GM21360 (cell line): ENCODE measurements around the gene ASB6.
A peak's percentile ranks its signal among the peaks of the same experiment; 100 is the strongest.
"Not testable (repeated sequence)": the region's sequence is repeated elsewhere in the genome, so short reads cannot be mapped to it uniquely, and the experiment has no call there.

Experiments
- ATAC-seq: cut with Tn5 transposase; IDR thresholded peaks from one replicate; pipeline ENCODE4 v1.9.1; 2021; ENCODE audit warnings: mild to moderate bottlenecking, moderate library complexity; ENCODE audit not compliant: unreplicated experiment

Gene ASB6

DNA sequence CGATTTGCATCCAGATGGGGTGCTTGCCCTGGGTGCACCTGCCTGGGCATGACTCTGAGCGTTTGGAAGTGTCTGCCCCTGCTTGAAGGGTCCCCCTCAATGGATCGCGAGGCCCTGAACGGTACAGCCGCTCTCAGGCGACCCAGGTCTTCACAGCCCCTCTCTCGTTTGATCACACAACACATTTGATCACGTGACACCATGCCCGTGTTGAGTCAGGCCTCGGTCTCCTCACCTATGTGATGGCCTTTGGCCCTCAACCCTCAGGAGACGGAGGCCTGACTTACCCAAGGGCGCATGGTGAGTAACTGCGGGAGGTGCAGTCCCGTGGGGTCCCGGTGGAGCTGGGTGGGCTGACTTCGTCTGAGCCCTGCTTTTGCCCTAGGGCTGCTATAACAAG is 3.0 kb upstream of the ASB6 start:
- ATAC-seq, result no peak

GRCh38 chr9:129644365-129644764 is 2.4 kb upstream of the ASB6 start:
- no peak for ATAC-seq

- ATAC-seq, result no peak
Observed at GRCh38 chr9:129643706-129644105, 1.8 kb upstream of the ASB6 start.

- ATAC-seq, result peak; percentile 23
Observed at GRCh38 chr9:129640871-129641749, 841 bp downstream of the ASB6 start.

- no peak for ATAC-seq
Observed at GRCh38 chr9:129640086-129640870, 1.7 kb downstream of the ASB6 start.

DNA sequence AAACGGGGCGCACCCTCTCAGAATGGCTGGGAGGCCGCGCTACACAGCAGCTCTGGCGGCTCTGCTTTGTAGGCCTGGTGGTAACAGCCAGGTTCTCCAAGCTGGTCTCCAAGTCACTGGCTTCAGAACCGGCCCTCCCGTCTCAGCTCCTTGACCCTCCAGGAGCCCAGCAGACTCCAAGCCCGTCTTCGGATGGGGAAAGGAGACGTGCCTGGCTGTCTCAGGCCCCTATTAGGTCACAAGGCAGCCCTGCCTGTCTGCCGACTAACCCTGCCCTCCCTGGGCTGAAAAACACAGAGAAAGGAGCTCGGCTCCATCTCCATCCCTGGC is 2.2 kb downstream of the ASB6 start:
- no peak for ATAC-seq

DNA sequence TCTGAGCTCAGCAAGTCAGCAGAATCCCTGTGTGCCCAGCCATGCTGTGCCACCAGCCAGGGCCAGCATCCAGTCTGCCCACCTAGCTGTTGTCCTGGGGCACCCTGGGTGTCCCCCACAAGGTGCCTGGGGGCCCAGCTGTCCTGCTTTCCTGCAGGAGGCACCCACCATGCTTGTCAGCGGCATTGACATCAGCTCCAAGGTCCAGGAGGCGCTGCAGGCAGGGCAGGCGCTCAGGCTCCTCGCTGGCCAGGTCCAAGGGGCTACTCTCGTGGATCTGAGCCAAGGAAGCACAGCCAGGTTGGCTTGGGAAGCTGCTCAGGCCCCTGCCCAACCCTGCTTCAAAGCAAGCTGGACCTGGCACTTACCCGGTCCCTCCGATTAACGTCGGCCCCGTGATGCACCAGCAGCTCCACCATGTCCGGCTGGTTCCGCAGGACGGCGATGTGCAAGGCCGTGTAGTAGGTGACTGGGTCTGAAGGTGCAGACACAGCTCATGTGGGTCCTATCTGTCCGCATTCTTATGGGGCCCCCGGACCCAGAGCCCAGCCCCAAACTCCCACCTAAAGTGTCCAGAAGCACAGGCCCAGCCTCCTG is 2.8 kb downstream of the ASB6 start:
- no peak for ATAC-seq

- ATAC-seq, result no peak
Observed at GRCh38 chr9:129637673-129638439, 4.1 kb downstream of the ASB6 start.

GRCh38 chr9:129637102-129637501 is 4.8 kb downstream of the ASB6 start:
- ATAC-seq, result no peak

DNA sequence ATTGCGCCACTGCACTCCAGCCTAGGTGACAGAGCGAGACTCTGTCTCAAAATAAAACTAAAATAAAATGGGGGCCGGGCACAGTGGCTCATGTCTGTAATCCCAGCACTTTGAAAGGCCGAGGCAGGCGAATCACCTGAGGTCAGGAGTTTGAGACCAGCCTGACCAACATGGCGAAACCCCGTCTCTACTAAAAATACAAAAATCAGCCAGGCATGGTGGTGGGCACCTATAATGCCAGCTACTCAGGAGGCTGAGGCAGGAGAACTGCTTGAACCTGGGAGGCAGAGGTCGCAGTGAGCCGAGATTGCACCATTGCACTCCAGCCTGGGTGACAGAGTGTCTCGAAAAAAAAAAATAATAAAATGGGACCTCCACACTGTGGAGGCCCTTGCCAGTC is 5.6 kb downstream of the ASB6 start:
- ATAC-seq, result not testable (repeated sequence)

- no peak for ATAC-seq
Observed at GRCh38 chr9:129635099-129636065, 6.6 kb downstream of the ASB6 start.

- ATAC-seq, result no peak
Observed at GRCh38 chr9:129633848-129634247, 8.1 kb downstream of the ASB6 start.

DNA sequence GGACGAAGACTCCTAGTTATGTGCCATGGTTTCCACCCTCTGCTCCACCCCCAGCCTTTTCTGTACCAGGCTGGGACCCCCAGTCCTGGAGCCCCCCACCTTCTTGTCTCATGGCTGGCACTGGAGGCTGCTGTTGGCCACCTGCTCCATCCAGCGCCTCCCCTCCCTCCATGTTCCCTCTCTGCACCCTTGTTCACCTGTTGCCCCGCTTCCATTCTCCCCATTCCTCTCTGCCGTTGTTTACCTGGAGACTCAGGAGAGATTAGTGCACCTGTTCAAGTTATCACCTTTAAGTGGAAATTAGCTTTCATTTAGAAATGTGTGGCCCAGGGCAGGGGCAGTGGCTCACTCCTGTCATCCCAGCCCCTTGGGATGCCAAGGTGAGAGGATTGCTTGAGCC is 8.7 kb downstream of the ASB6 start:
- no peak for ATAC-seq

DNA sequence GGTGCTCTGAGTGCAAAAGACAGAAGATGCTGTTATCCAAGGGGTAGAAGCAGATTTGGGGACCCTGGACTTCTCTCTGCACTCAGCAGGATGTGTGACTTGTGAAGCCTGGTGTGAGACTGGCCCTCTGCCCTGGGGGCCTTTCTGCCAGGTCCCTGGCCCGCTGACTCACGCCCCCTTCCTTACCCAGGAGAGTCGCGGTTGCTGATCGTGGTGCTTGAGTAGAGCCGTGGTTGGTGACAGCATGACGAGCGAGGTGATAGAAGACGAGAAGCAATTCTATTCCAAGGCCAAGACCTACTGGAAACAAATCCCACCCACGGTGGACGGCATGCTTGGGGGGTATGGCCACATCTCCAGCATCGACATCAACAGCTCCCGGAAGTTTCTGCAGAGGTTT is 9.5 kb downstream of the ASB6 start:
- no peak for ATAC-seq

- ATAC-seq, result no peak
Observed at GRCh38 chr9:129631674-129632129, 10.2 kb downstream of the ASB6 start.

GRCh38 chr9:129630967-129631673 is 10.8 kb downstream of the ASB6 start:
- ATAC-seq, result no peak

GRCh38 chr9:129629251-129629820 is 12.6 kb downstream of the ASB6 start:
- ATAC-seq, result no peak

- no peak for ATAC-seq
Observed at GRCh38 chr9:129628709-129629108, 13.2 kb downstream of the ASB6 start.
